BJ (cell line): ENCODE data around the gene SKIC8. TPM values are rescaled to one million over a fixed set of nuclear protein-coding genes. Genes with fewer than 3 reads are reported as not detected.

ENCODE experiments used
- CTCF ChIA-PET: fragments of 350-600 bp; formaldehyde crosslinking; extraction: SDS; loops from one replicate; lab custom pipeline; 2021; ENCODE audit warnings: antibody characterized with exemption, inconsistent platforms; lab: Yijun Ruan, JAX
- POLR2A ChIA-PET: fragments of 300-600 bp; sonication (Branson Sonifier 250); formaldehyde crosslinking; extraction: SDS; loops from one replicate; lab custom pipeline; 2021; ENCODE audit warnings: antibody characterized with exemption; lab: Charles Lee
- DNase-seq: peaks from one replicate; pipeline ENCODE4 v3.0.0-alpha.2; 2011; ENCODE audit warnings: low read depth
- H3K27me3 ChIP-seq: 2 replicates; pipeline ENCODE4 v1.6.0; 2011; ENCODE audit warnings: low read length; ENCODE audit not compliant: control insufficient read depth, insufficient read depth
- H3K36me3 ChIP-seq: 2 replicates; pipeline ENCODE4 v1.5.1; 2011; ENCODE audit warnings: low read length; ENCODE audit not compliant: control insufficient read depth, insufficient read depth
- H3K4me3 ChIP-seq: 2 replicates; pipeline ENCODE4 v1.5.1; 2011; ENCODE audit warnings: low read depth, mild to moderate bottlenecking, control low read depth, low read length
- CTCF ChIP-seq: IDR thresholded peaks from 2 replicates; pipeline ENCODE4 v1.5.1; 2011; ENCODE audit warnings: low read depth, mild to moderate bottlenecking, control low read depth, inconsistent platforms, low read length, moderate library complexity; ENCODE audit not compliant: insufficient read depth
- polyA plus RNA-seq: library from polyadenylated mRNA; depleted of rRNA; stranded (reverse); fragments of >200 nt; gene quantifications from 2 replicates; pipeline ENCODE4 v1.2.3, GENCODE V29; 2011

Gene SKIC8
- polyA plus RNA-seq, 1 experiment = 72.8 TPM

- Histone ChIP-seq H3K4me3 (no peak overlapping the region), H3K36me3 (no peaks in the 10 kb centered on the region), H3K27me3 (no peaks in the 10 kb centered on the region)
- TF ChIP-seq CTCF = no peak
- no peak for DNase-seq
- ChIA-PET POLR2A (no interaction called here), CTCF (interaction anchor here (0.7 to 27.7 kb wide), 5 partner anchors 9 to 390 kb away, joined by 3 to 578 read pairs (median 3); no protein-coding TSS in a partner anchor)
Observed at GRCh38 chr15:78321041-78321570, 21.7 kb upstream of the SKIC8 start.

GRCh38 chr15:78320183-78320582 lies 20.8 kb upstream of the SKIC8 start:
- TF ChIP-seq CTCF = no peak
- Histone ChIP-seq H3K27me3 (no peaks in the 10 kb centered on the region), H3K4me3 (no peak overlapping the region), H3K36me3 (no peaks in the 10 kb centered on the region)
- ChIA-PET POLR2A (no interaction called here), CTCF (interaction anchor here (1.1 to 27.7 kb wide), 2 partner anchors 8 to 94 kb away, joined by 3 to 578 read pairs; no protein-coding TSS in a partner anchor)
- DNase-seq = no peak

- H3K27me3 ChIP-seq = no peaks in the 10 kb centered on the region
- TF ChIP-seq CTCF = no peak
- CTCF ChIA-PET = interaction anchor here (27.7 kb wide), 1 partner anchor 94 kb away, joined by 578 read pairs; no protein-coding TSS in a partner anchor
- POLR2A ChIA-PET = no interaction called here
- no peak for DNase-seq
- H3K4me3 ChIP-seq = no peak overlapping the region
- no peaks in the 10 kb centered on the region for H3K36me3 ChIP-seq
Observed at GRCh38 chr15:78319588-78319987, 20.2 kb upstream of the SKIC8 start.

- DNase-seq = no peak
- POLR2A ChIA-PET = no interaction called here
- peak; percentile 27 for TF ChIP-seq CTCF
Observed at GRCh38 chr15:78317145-78317836, 17.9 kb upstream of the SKIC8 start.

More at GRCh38 chr15:78317145-78317836, 17.9 kb upstream of the SKIC8 start:
- H3K36me3 ChIP-seq = no peaks in the 10 kb centered on the region
- H3K27me3 ChIP-seq = peaks cover 3% of the 10 kb centered on the region; the same call in 1 of the 2 replicates
- no peak overlapping the region for H3K4me3 ChIP-seq
- CTCF ChIA-PET = interaction anchor here (0.8 to 27.7 kb wide), 8 partner anchors 9 to 392 kb away, joined by 3 to 578 read pairs (median 4); no protein-coding TSS in a partner anchor
